Astrocyte (in vitro differentiated cells and primary cell): ENCODE results near the gene RBL2.

Experiments used
- CTCF ChIP-seq: IDR thresholded peaks from 2 replicates; pipeline ENCODE4 v1.5.1; 2011; ENCODE audit warnings: low read depth, mild to moderate bottlenecking, inconsistent platforms, low read length, moderate library complexity; ENCODE audit not compliant: insufficient read depth
- EZH2 ChIP-seq: IDR thresholded peaks from 2 replicates; pipeline ENCODE4 v1.6.1; 2012; ENCODE audit warnings: mild to moderate bottlenecking, low read length, inconsistent platforms; ENCODE audit not compliant: insufficient read depth

- TF ChIP-seq CTCF: no peak
- TF ChIP-seq EZH2: no peak
Observed at GRCh38 chr16:53504665-53505064, 70.4 kb downstream of the RBL2 start.
